Nephron (organoid): ENCODE measurements around the gene STK10.

Experiments
- H3K27ac Mint-ChIP-seq, 3 experiments: 2 replicates each; pipeline ENCODE4 v1.8.0; 2020; ENCODE audit warnings: mixed read lengths in 3 of 3, mild to moderate bottlenecking in 2 of 3, moderate library complexity in 1 of 3
- H3K27me3 Mint-ChIP-seq: 2 replicates; pipeline ENCODE4 v1.8.0; 2021; ENCODE audit warnings: low read depth, mild to moderate bottlenecking, moderate library complexity, mixed read lengths
- H3K36me3 Mint-ChIP-seq: 2 replicates; pipeline ENCODE4 v1.8.0; 2020; ENCODE audit warnings: low read depth, mixed read lengths
- H3K4me1 Mint-ChIP-seq: 2 replicates; pipeline ENCODE4 v1.8.0; 2020; ENCODE audit warnings: mixed read lengths
- H3K4me3 Mint-ChIP-seq, 3 experiments: 2 replicates each; pipeline ENCODE4 v1.8.0; 2020; ENCODE audit warnings: mild to moderate bottlenecking in 3 of 3, mixed read lengths in 3 of 3, moderate library complexity in 2 of 3
- H3K9me3 Mint-ChIP-seq: 2 replicates; pipeline ENCODE4 v1.8.0; 2020; ENCODE audit warnings: mixed read lengths
- TF ChIP-seq, protein P1 (sequence below), 3 experiments: fragments of 200-600 bp; sonication (generic); IDR thresholded peaks; one replicate each; pipeline ENCODE4 v1.5.0; 2021; ENCODE audit warnings: antibody characterized with exemption in 3 of 3; ENCODE audit not compliant: unreplicated experiment in 3 of 3

The STK10 gene

DNA sequence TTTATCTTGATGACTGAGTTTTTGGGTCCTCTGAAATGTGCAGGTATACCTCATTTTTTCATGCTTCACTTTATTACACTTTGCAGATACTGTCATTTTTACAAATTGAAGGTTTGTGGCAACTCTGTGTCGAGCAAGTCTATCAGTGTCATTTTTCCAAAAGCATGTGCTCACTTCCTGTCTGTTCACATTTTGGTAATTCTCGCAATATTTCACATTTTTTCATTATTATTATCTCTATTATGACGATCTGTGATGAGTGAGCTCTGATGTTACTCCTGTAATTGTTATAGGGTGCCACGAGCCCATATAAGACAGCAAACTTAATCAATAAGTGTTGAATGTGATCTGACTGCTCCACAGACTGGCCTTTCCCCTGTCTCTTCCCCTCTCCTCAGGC, 108.1 kb downstream of the STK10 start:
- Mint-ChIP-seq H3K27ac (no peak overlapping the region), H3K4me3 (no peak overlapping the region)
- TF ChIP-seq, protein P1, sequence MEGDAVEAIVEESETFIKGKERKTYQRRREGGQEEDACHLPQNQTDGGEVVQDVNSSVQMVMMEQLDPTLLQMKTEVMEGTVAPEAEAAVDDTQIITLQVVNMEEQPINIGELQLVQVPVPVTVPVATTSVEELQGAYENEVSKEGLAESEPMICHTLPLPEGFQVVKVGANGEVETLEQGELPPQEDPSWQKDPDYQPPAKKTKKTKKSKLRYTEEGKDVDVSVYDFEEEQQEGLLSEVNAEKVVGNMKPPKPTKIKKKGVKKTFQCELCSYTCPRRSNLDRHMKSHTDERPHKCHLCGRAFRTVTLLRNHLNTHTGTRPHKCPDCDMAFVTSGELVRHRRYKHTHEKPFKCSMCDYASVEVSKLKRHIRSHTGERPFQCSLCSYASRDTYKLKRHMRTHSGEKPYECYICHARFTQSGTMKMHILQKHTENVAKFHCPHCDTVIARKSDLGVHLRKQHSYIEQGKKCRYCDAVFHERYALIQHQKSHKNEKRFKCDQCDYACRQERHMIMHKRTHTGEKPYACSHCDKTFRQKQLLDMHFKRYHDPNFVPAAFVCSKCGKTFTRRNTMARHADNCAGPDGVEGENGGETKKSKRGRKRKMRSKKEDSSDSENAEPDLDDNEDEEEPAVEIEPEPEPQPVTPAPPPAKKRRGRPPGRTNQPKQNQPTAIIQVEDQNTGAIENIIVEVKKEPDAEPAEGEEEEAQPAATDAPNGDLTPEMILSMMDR (IDR thresholded peaks at IDR 0.05; ENCODE audit: unreplicated experiment in 3 of 3) = no peak

GRCh38 chr5:172078726-172079345, 109.2 kb downstream of the STK10 start:
- H3K36me3 Mint-ChIP-seq = peaks cover 31% of the 10 kb centered on the region
- H3K27ac Mint-ChIP-seq = no peak overlapping the region
- H3K9me3 Mint-ChIP-seq = peaks cover 2% of the 10 kb centered on the region
- peaks cover 15% of the 10 kb centered on the region for H3K4me1 Mint-ChIP-seq
- no peak overlapping the region for H3K4me3 Mint-ChIP-seq
- H3K27me3 Mint-ChIP-seq = no peaks in the 10 kb centered on the region
- TF ChIP-seq, protein P1 (IDR thresholded peaks at IDR 0.05; ENCODE audit: unreplicated experiment in 3 of 3) = no peak

More for the DNA sequence above, 108.1 kb downstream of the STK10 start:
- Mint-ChIP-seq H3K27me3 (no peaks in the 10 kb centered on the region), H3K36me3 (peaks cover 26% of the 10 kb centered on the region), H3K9me3 (peaks cover 2% of the 10 kb centered on the region), H3K4me1 (peaks cover 15% of the 10 kb centered on the region)

GRCh38 chr5:172077664-172078425, 110.2 kb downstream of the STK10 start:
- H3K27ac Mint-ChIP-seq = no peak overlapping the region
- no peak overlapping the region for H3K4me3 Mint-ChIP-seq
- H3K36me3 Mint-ChIP-seq = peaks cover 31% of the 10 kb centered on the region
- H3K4me1 Mint-ChIP-seq = peaks cover 15% of the 10 kb centered on the region
- H3K27me3 Mint-ChIP-seq = no peaks in the 10 kb centered on the region
- TF ChIP-seq, protein P1 (IDR thresholded peaks at IDR 0.05; ENCODE audit: unreplicated experiment in 3 of 3) = no peak
- H3K9me3 Mint-ChIP-seq = peaks cover 2% of the 10 kb centered on the region

GRCh38 chr5:172076761-172077244, 111.2 kb downstream of the STK10 start:
- TF ChIP-seq, protein P1 (IDR thresholded peaks at IDR 0.05; ENCODE audit: unreplicated experiment in 3 of 3) = no peak
- H3K9me3 Mint-ChIP-seq = peaks cover 2% of the 10 kb centered on the region
- no peaks in the 10 kb centered on the region for H3K27me3 Mint-ChIP-seq
- no peak overlapping the region for H3K4me3 Mint-ChIP-seq
- H3K27ac Mint-ChIP-seq = peak overlapping the region in 2 of 3 experiments; percentile 9 to 53
- peaks cover 15% of the 10 kb centered on the region for H3K4me1 Mint-ChIP-seq
- peaks cover 24% of the 10 kb centered on the region for H3K36me3 Mint-ChIP-seq

DNA sequence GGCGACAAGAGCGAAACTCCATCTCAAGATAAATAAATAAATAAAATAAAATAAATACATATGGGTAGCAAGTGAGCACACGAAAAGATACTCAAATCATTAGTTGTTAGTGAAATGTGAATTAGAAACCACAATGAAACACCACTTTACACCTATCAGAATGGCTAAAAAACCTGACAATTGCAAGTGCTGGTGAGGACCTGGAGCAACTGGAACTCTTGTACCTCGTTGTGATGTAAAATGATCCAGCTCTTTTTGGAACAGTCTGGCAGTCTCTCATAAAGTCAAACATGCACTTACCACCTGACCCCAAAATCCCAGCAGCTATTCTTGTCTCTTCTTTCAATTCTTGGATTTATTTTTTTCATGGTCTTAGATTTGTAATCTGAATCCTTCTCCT, 112.4 kb downstream of the STK10 start:
- Mint-ChIP-seq H3K36me3 (peaks cover 24% of the 10 kb centered on the region), H3K27me3 (no peaks in the 10 kb centered on the region), H3K9me3 (peaks cover 2% of the 10 kb centered on the region), H3K27ac (no peak overlapping the region), H3K4me1 (peaks cover 15% of the 10 kb centered on the region), H3K4me3 (no peak overlapping the region)
- TF ChIP-seq, protein P1 (IDR thresholded peaks at IDR 0.05; ENCODE audit: unreplicated experiment in 3 of 3) = no peak
